Mesenchymal stem cell (in vitro differentiated cells and primary cell): ENCODE results near the gene TUBB3.

ENCODE experiments used
- DNase-seq: peaks from one replicate; pipeline ENCODE4 v3.0.0-alpha.2; 2013
- H2AFZ ChIP-seq: one replicate; pipeline ENCODE4 v1.6.1; 2013; ENCODE audit warnings: low read depth, mild to moderate bottlenecking, control low read depth, inconsistent platforms, low read length, moderate library complexity
- H2AK5ac ChIP-seq: 2 replicates; pipeline ENCODE4 v1.6.1; 2013; ENCODE audit warnings: low read length, moderate library complexity, mild to moderate bottlenecking, inconsistent platforms; ENCODE audit not compliant: severe bottlenecking
- H2BK120ac ChIP-seq: one replicate; pipeline ENCODE4 v1.6.1; 2013; ENCODE audit warnings: low read depth, mild to moderate bottlenecking, inconsistent platforms, low read length, moderate library complexity
- H2BK12ac ChIP-seq, 2 experiments: one replicate each; pipeline ENCODE4 v1.6.1; 2013; ENCODE audit warnings: inconsistent platforms in 2 of 2, low read length in 2 of 2, mild to moderate bottlenecking in 2 of 2, moderate library complexity in 2 of 2, control low read depth in 1 of 2
- H2BK15ac ChIP-seq: one replicate; pipeline ENCODE4 v1.6.1; 2013; ENCODE audit warnings: mild to moderate bottlenecking, low read depth, inconsistent platforms; ENCODE audit not compliant: poor library complexity, severe bottlenecking
- H2BK5ac ChIP-seq: 2 replicates; pipeline ENCODE4 v1.6.1; 2013; ENCODE audit warnings: low read depth, mild to moderate bottlenecking, low read length, control low read depth, inconsistent platforms; ENCODE audit not compliant: poor library complexity, severe bottlenecking
- H3K14ac ChIP-seq, 2 experiments: one replicate each; pipeline ENCODE4 v1.6.1; 2013; ENCODE audit warnings: inconsistent platforms in 2 of 2, low read length in 2 of 2, control low read depth in 1 of 2, mild to moderate bottlenecking in 1 of 2, moderate library complexity in 1 of 2
- H3K18ac ChIP-seq, 2 experiments: one replicate each; pipeline ENCODE4 v1.6.1; 2013; ENCODE audit warnings: inconsistent platforms in 2 of 2, low read length in 2 of 2, control low read depth in 1 of 2, low read depth in 1 of 2, mild to moderate bottlenecking in 1 of 2
- H3K23ac ChIP-seq, 2 experiments: one replicate each; pipeline ENCODE4 v1.6.1; 2013; ENCODE audit warnings: inconsistent platforms in 2 of 2, low read length in 2 of 2, mild to moderate bottlenecking in 2 of 2, moderate library complexity in 2 of 2, control low read depth in 1 of 2
- H3K27ac ChIP-seq: 2 replicates; pipeline ENCODE4 v1.5.1; 2013; ENCODE audit warnings: mild to moderate bottlenecking, moderate library complexity, low read length, control low read depth, inconsistent platforms; ENCODE audit not compliant: poor library complexity, severe bottlenecking
- H3K27me3 ChIP-seq, 2 experiments: 2 replicates each; pipeline versions ENCODE4 v1.6.1 to v1.7.0; 2013; ENCODE audit warnings: low read length in 2 of 2, mild to moderate bottlenecking in 2 of 2, moderate library complexity in 2 of 2, control low read depth in 1 of 2, inconsistent platforms in 1 of 2; ENCODE audit not compliant: control insufficient read depth in 1 of 2, insufficient read depth in 1 of 2
- H3K36me3 ChIP-seq, 2 experiments: 2 replicates each; pipeline versions ENCODE4 v1.6.1 to v1.7.0; 2013; ENCODE audit warnings: low read length in 2 of 2, control low read depth in 1 of 2, inconsistent platforms in 1 of 2, low read depth in 1 of 2, mild to moderate bottlenecking in 1 of 2; ENCODE audit not compliant: insufficient read depth in 2 of 2, control insufficient read depth in 1 of 2
- H3K4ac ChIP-seq, 2 experiments: one replicate each; pipeline ENCODE4 v1.6.1; 2013; ENCODE audit warnings: inconsistent platforms in 2 of 2, low read length in 2 of 2, mild to moderate bottlenecking in 2 of 2, moderate library complexity in 2 of 2, control low read depth in 1 of 2, low read depth in 1 of 2
- H3K4me1 ChIP-seq: 2 replicates; pipeline ENCODE4 v1.6.1; 2013; ENCODE audit warnings: low read depth, low read length, control low read depth; ENCODE audit not compliant: control insufficient read depth, insufficient read depth
- H3K4me2 ChIP-seq: 2 replicates; pipeline ENCODE4 v1.6.1; 2013; ENCODE audit warnings: low read length, mild to moderate bottlenecking, inconsistent platforms; ENCODE audit not compliant: poor library complexity, severe bottlenecking
- H3K4me3 ChIP-seq, 2 experiments: 2 replicates each; pipeline versions ENCODE4 v1.5.1 to v1.7.0; 2013; ENCODE audit warnings: low read length in 2 of 2, mild to moderate bottlenecking in 2 of 2, control low read depth in 1 of 2, low read depth in 1 of 2; ENCODE audit not compliant: insufficient read depth in 1 of 2
- H3K79me1 ChIP-seq: replicated peaks from 2 replicates; pipeline ENCODE4 v1.6.1; 2013; ENCODE audit warnings: mild to moderate bottlenecking, control low read depth, low read length, inconsistent platforms; ENCODE audit not compliant: poor library complexity, severe bottlenecking
- H3K9ac ChIP-seq: 2 replicates; pipeline ENCODE4 v1.7.0; 2013; ENCODE audit warnings: mild to moderate bottlenecking, low read length, moderate library complexity
- H3K9me3 ChIP-seq: 2 replicates; pipeline ENCODE4 v1.7.0; 2013; ENCODE audit warnings: mild to moderate bottlenecking, low read length; ENCODE audit not compliant: control insufficient read depth
- H4K8ac ChIP-seq: one replicate; pipeline ENCODE4 v1.6.1; 2013; ENCODE audit warnings: inconsistent platforms, mild to moderate bottlenecking, low read length, moderate library complexity
- H4K91ac ChIP-seq: one replicate; pipeline ENCODE4 v1.6.1; 2013; ENCODE audit warnings: mild to moderate bottlenecking, low read length, inconsistent platforms
- WGBS: methylation state at CpG from one replicate; pipeline ENCODE4 v1.1.7; 2013; ENCODE audit warnings: mixed read lengths; 5-methylcytosine and 5-hydroxymethylcytosine counted together

TUBB3 gene

GRCh38 chr16:89983536-89983935 is 60.4 kb downstream of the TUBB3 start:
- Histone ChIP-seq H3K79me1 (peaks cover 35% of the 10 kb centered on the region), H3K27me3 (no peaks in the 10 kb centered on the region), H3K9me3 (no peaks in the 10 kb centered on the region), H3K18ac (no peak overlapping the region), H3K4me3 (no peak overlapping the region), H2AFZ (no peak overlapping the region), H3K14ac (no peak overlapping the region), H3K23ac (no peak overlapping the region), H2BK5ac (no peak overlapping the region), H3K27ac (no peak overlapping the region), H3K4ac (no peak overlapping the region), H2BK12ac (no peak overlapping the region), H3K36me3 (peaks cover 74 to 83% of the 10 kb centered on the region in 2 experiments), H4K91ac (no peak overlapping the region), H3K4me2 (no peak overlapping the region), H3K9ac (no peak overlapping the region), H2BK15ac (no peak overlapping the region), H4K8ac (no peak overlapping the region), H2AK5ac (no peak overlapping the region), H2BK120ac (no peak overlapping the region), H3K4me1 (no peaks in the 10 kb centered on the region)
- WGBS: 93% methylated on average over 15 of the region's 15 CpGs
- no peak for DNase-seq

- no peak overlapping the region for H2BK12ac ChIP-seq
- no peak overlapping the region for H2BK15ac ChIP-seq
- H3K4ac ChIP-seq: no peak overlapping the region
- H4K8ac ChIP-seq: no peak overlapping the region
- H3K4me1 ChIP-seq: no peaks in the 10 kb centered on the region
- peaks cover 77 to 85% of the 10 kb centered on the region in 2 experiments for H3K36me3 ChIP-seq
- H3K4me2 ChIP-seq: no peak overlapping the region
- no peak overlapping the region for H3K9ac ChIP-seq
- peaks cover 36% of the 10 kb centered on the region for H3K79me1 ChIP-seq
- no peak overlapping the region for H3K27ac ChIP-seq
- no peak overlapping the region for H2BK120ac ChIP-seq
- H3K18ac ChIP-seq: no peak overlapping the region
- no peak overlapping the region for H2BK5ac ChIP-seq
- H3K14ac ChIP-seq: no peak overlapping the region
- DNase-seq: no peak
- H3K23ac ChIP-seq: no peak overlapping the region
- no peak overlapping the region for H3K4me3 ChIP-seq
- 98% methylated on average over 4 of the region's 7 CpGs for WGBS
- H3K27me3 ChIP-seq: no peaks in the 10 kb centered on the region
- H3K9me3 ChIP-seq: no peaks in the 10 kb centered on the region
- no peak overlapping the region for H2AK5ac ChIP-seq
- H4K91ac ChIP-seq: no peak overlapping the region
- H2AFZ ChIP-seq: no peak overlapping the region
Measured at GRCh38 chr16:89984216-89984615, 61.1 kb downstream of the TUBB3 start.

GRCh38 chr16:89985219-89985618 is 62.1 kb downstream of the TUBB3 start:
- H3K27me3 ChIP-seq: no peaks in the 10 kb centered on the region
- no peak overlapping the region for H3K9ac ChIP-seq
- H4K91ac ChIP-seq: no peak overlapping the region
- H2BK12ac ChIP-seq: no peak overlapping the region
- H2AK5ac ChIP-seq: no peak overlapping the region
- no peak overlapping the region for H2BK5ac ChIP-seq
- H3K4me2 ChIP-seq: no peak overlapping the region
- H3K14ac ChIP-seq: no peak overlapping the region
- no peak overlapping the region for H3K4ac ChIP-seq
- no peak for DNase-seq
- 99% methylated on average over 10 of the region's 10 CpGs for WGBS
- H2BK15ac ChIP-seq: no peak overlapping the region
- H3K4me1 ChIP-seq: no peaks in the 10 kb centered on the region
- H3K36me3 ChIP-seq: peaks cover 79 to 80% of the 10 kb centered on the region in 2 experiments
- H3K27ac ChIP-seq: no peak overlapping the region
- H3K9me3 ChIP-seq: no peaks in the 10 kb centered on the region
- no peak overlapping the region for H2AFZ ChIP-seq
- no peak overlapping the region for H3K23ac ChIP-seq
- no peak overlapping the region for H3K18ac ChIP-seq
- H2BK120ac ChIP-seq: no peak overlapping the region
- H4K8ac ChIP-seq: no peak overlapping the region
- peaks cover 34% of the 10 kb centered on the region for H3K79me1 ChIP-seq
- no peak overlapping the region for H3K4me3 ChIP-seq
